H7 (cell line): ENCODE results near the gene RASGRF1. TPM values are rescaled to one million over a fixed set of nuclear protein-coding genes. Genes with fewer than 3 reads are reported as not detected.

Experiments used
- DNase-seq: peaks from one replicate; pipeline ENCODE4 v3.0.0; 2012
- H3K27me3 ChIP-seq: 2 replicates; pipeline ENCODE4 v1.6.0; 2011; ENCODE audit warnings: mild to moderate bottlenecking, low read length; ENCODE audit not compliant: control insufficient read depth, insufficient read depth
- H3K36me3 ChIP-seq: replicated peaks from 2 replicates; pipeline ENCODE4 v1.5.1; 2011; ENCODE audit warnings: low read length; ENCODE audit not compliant: control insufficient read depth, insufficient read depth
- H3K4me3 ChIP-seq: 2 replicates; pipeline ENCODE4 v1.5.1; 2011; ENCODE audit warnings: low read depth, mild to moderate bottlenecking, control low read depth, low read length, moderate library complexity; ENCODE audit not compliant: insufficient read depth
- total RNA-seq: library from RNA; depleted of rRNA; stranded (reverse); fragments of >200 nt; shearing (Covaris generic); gene quantifications from 2 replicates; pipeline ENCODE4 v1.2.3, GENCODE V29; 2014

RASGRF1 gene
- total RNA-seq, 1 experiment from 2014 or later: 0.14 TPM

DNA sequence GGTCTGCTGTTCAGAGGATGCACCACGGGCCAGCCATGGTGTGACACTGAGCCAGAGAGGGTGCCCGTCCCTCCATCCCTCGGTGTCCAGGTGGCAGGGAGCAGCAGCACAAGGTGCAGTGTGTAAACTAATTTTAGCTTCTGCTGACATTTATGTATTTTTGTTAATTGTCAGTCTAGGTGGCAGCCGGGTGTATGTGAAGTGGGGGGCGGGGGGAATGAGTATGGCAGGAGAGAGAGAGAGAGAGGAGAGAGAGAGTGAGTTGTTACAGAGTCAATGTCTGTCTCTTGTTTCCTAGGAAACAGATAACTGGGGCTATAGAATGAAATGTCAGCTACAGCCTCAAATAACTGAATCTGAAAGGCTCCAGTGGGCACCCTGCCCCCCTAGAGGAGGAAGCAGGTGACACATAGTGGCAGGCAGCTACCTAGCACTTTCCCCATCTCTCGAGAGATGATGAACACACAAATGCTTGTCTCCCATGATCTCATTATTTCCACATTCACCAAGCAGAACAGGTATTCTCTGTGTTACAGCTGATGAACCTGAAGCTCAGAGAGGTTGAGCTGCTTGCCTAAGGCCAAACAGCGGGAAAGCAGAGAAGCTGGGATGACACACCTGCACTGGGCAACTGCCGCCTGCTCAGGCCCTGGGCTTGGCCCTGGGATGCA, 24.7 kb downstream of the RASGRF1 start:
- H3K36me3 ChIP-seq: no peaks in the 10 kb centered on the region
- H3K4me3 ChIP-seq: no peak overlapping the region
- H3K27me3 ChIP-seq: peaks cover 1% of the 10 kb centered on the region; the same call in 1 of the 2 replicates
- no peak for DNase-seq

- no peak for DNase-seq
- H3K4me3 ChIP-seq: no peak overlapping the region
- H3K27me3 ChIP-seq: peaks cover 1% of the 10 kb centered on the region; the same call in 1 of the 2 replicates
- H3K36me3 ChIP-seq: no peaks in the 10 kb centered on the region
Observed at GRCh38 chr15:79065361-79065705, 25.2 kb downstream of the RASGRF1 start.

- Histone ChIP-seq H3K27me3 (peaks cover 2% of the 10 kb centered on the region; the same call in 1 of the 2 replicates), H3K4me3 (no peak overlapping the region), H3K36me3 (no peaks in the 10 kb centered on the region)
- no peak for DNase-seq
Observed at GRCh38 chr15:79064496-79064895, 26.1 kb downstream of the RASGRF1 start.

GRCh38 chr15:79060175-79060574, 30.4 kb downstream of the RASGRF1 start:
- Histone ChIP-seq H3K27me3 (peaks cover 15% of the 10 kb centered on the region), H3K36me3 (no peaks in the 10 kb centered on the region), H3K4me3 (no peak overlapping the region)
- DNase-seq: peak; percentile 78

GRCh38 chr15:79059081-79059572, 31.5 kb downstream of the RASGRF1 start:
- H3K27me3 ChIP-seq: peaks cover 15% of the 10 kb centered on the region
- no peak overlapping the region for H3K4me3 ChIP-seq
- no peak for DNase-seq
- no peaks in the 10 kb centered on the region for H3K36me3 ChIP-seq

DNA sequence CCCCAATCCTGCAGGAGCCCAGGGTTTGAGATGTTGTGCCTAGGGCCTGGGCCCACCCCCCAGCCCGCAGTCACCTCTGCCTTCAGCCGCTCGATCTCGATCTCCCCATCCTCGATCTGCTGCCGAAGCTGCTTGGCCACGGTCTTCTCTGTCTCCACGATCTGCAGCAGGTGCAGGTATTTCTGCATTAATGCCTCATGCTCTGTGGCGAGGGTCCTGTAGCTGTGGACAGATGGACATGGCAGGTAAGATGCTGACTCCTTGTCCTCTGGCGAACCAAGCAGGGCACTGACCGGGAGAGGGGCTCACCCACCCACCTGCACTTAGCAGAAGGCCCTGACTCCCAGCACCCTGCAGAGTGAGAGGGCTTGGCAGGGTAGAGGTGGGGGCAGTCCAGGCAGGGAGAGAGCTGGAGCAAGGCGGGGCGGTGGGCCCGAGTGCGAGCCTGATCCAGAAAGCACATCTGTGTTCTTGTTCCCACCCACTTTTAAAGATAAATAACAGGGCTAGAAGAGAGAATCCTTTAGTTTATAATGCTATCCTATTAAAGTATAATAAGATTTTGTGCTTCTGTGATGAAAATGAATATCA, 32.2 kb downstream of the RASGRF1 start:
- H3K4me3 ChIP-seq: no peak overlapping the region
- DNase-seq: no peak
- peaks cover 15% of the 10 kb centered on the region for H3K27me3 ChIP-seq
- H3K36me3 ChIP-seq: no peaks in the 10 kb centered on the region

DNA sequence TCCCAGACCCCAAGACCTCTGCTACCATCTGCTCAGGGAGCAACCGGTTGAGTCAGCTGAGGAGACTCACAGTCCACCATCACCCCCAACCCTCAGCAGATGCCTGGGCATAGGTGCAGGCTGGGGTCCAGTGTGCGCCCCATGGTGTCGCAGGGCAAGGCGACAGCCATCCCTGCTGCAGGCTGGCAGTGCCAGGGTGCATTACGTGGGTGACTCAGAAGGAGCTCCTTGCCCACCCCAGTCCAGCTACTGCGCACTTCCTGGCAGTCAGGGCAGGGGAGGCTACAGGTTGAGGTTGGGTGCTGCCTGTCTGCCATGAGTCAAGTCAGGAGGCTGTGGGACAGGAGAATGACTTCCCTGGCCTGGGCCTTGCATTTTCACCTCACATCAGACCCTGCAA, 33.5 kb downstream of the RASGRF1 start:
- Histone ChIP-seq H3K36me3 (no peaks in the 10 kb centered on the region), H3K4me3 (no peak overlapping the region), H3K27me3 (peaks cover 15% of the 10 kb centered on the region)
- DNase-seq: no peak

DNA sequence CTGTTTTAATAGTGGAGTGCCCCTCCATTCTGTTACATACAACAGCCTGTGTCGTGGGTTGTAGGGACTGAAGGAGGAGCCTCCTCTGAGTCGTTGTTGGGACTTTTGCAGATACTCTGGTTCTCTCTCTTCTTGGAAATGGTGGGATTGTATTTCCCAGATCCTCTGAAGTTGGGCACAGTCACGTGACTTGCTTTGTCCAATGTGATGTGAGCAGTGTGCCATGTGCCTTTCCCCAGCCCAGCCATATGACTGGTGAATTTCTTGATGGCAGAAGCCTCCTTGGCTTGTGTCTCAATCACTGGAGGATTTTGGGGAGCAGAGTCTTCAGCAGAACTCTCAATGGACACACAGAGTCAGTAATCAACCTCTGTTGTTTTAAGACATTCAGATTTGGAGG, 36.2 kb downstream of the RASGRF1 start:
- no peak for DNase-seq
- peaks cover 12% of the 10 kb centered on the region for H3K27me3 ChIP-seq
- no peak overlapping the region for H3K4me3 ChIP-seq
- H3K36me3 ChIP-seq: no peaks in the 10 kb centered on the region

GRCh38 chr15:79053894-79054293, 36.7 kb downstream of the RASGRF1 start:
- no peak for DNase-seq
- Histone ChIP-seq H3K27me3 (peaks cover 12% of the 10 kb centered on the region), H3K4me3 (no peak overlapping the region), H3K36me3 (no peaks in the 10 kb centered on the region)

DNA sequence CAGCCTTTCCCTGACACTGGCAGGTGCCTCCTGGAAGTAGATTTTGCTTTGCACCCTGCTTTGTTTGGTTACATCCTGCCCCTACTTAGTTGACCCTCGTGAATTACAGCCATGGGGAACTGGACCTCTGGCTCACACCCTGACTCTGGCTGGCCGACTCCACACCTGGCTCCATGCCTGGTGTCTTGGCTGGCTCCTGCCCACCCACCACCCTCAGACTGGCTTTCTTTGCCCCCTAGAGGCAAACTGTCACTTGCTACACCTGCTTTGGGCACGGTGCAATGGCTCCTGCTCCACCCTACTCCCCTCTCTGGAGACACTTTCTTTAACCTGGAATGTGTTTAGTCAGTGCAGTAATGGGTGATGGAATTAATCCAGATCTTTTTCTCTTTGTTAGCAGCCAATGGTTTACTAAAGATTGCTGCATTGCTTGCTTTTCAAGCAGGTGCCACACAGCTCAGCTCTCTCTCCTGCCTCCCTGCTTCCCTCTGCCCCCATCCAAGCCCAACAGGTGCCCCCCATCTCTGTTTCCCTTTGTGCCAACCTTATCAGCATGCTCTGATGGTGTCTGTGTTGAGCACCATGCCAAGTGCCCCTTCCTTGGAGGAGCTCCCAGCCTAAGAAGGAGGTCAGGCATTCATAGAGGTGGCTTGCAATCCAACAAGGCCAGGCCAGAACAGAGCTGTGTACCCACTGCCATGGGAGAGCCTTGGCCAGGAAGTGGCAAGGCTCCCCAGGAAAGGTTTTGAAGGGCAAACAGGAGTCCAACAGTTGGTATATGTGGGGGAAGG, 38.4 kb downstream of the RASGRF1 start:
- no peaks in the 10 kb centered on the region for H3K36me3 ChIP-seq
- no peak overlapping the region for H3K4me3 ChIP-seq
- DNase-seq: peak; percentile 63
- H3K27me3 ChIP-seq: peaks cover 3% of the 10 kb centered on the region

- H3K36me3 ChIP-seq: no peaks in the 10 kb centered on the region
- no peak overlapping the region for H3K4me3 ChIP-seq
- no peak for DNase-seq
- peaks cover 3% of the 10 kb centered on the region for H3K27me3 ChIP-seq
Observed at GRCh38 chr15:79051029-79051428, 39.6 kb downstream of the RASGRF1 start.

- DNase-seq: no peak
- no peak overlapping the region for H3K4me3 ChIP-seq
- no peaks in the 10 kb centered on the region for H3K36me3 ChIP-seq
- no peaks in the 10 kb centered on the region for H3K27me3 ChIP-seq
Observed at GRCh38 chr15:79050341-79050740, 40.2 kb downstream of the RASGRF1 start.

DNA sequence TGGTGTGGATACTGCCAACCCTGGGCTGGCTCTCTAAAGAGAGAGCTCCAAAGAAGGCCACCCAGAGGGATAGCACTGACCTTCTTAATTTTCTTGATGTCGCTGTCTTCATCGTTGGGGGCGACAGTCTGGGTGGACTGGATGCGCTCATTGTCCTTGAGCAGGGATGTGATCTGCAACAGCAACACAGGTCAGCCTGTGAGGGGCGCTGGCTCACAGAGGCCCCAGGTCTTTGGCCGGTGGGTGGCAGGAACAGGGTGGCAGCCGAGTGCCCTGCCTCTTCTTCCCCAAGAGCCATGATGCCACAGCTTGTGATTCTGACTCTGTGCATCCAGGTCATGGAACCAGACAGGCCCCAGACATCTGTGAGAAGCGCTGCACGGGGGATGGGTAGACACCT, 41.2 kb downstream of the RASGRF1 start:
- no peak overlapping the region for H3K4me3 ChIP-seq
- DNase-seq: no peak
- H3K27me3 ChIP-seq: no peaks in the 10 kb centered on the region
- no peaks in the 10 kb centered on the region for H3K36me3 ChIP-seq

GRCh38 chr15:79047676-79048439, 42.7 kb downstream of the RASGRF1 start:
- DNase-seq: no peak
- H3K27me3 ChIP-seq: no peaks in the 10 kb centered on the region
- H3K4me3 ChIP-seq: no peak overlapping the region
- H3K36me3 ChIP-seq: no peaks in the 10 kb centered on the region
